Pancreas (tissue), 10 donors: ENCODE data around the gene SPOCK1. TPM values are rescaled to one million over a fixed set of nuclear protein-coding genes. Genes with fewer than 3 reads are reported as not detected.

Experiments
- ATAC-seq, 4 donors: fragments of 200-7000 bp; cut with Tn5 transposase; one replicate each; pipeline versions ENCODE4 v1.8.0 to v1.9.1; 2020; ENCODE audit warnings: mild to moderate bottlenecking in 4 of 4, moderate library complexity in 4 of 4
- DNase-seq, 6 donors: peaks; one replicate each; pipeline ENCODE4 v3.0.0-alpha.2; 2020
- FAIRE-seq: peaks from 2 replicates; lab custom pipeline; 2012; peaks lifted over from hg19 to GRCh38; lab: Jason Lieb, UNC
- H3K27ac ChIP-seq, 4 donors: fragments of 200-600 bp; sonication (generic); 1 replicate in 3 of 4; 2 replicates in 1 of 4; pipeline versions ENCODE4 v1.5.0 to v1.8.0; 2020
- H3K27me3 ChIP-seq, 4 donors: fragments of 200-600 bp; one replicate each; pipeline ENCODE4 v1.8.0; 2021
- H3K36me3 ChIP-seq, 3 donors: fragments of 200-600 bp; sonication (generic) in 1 of 3; one replicate each; pipeline versions ENCODE4 v1.5.0 to v1.8.0; 2020 to 2021
- H3K4me1 ChIP-seq, 3 donors: fragments of 200-600 bp; one replicate each; pipeline ENCODE4 v1.8.0; 2021
- H3K4me3 ChIP-seq, 4 donors: fragments of 200-600 bp; sonication (generic) in 2 of 4; one replicate each; pipeline versions ENCODE4 v1.5.0 to v1.8.0; 2020 to 2021
- H3K9me3 ChIP-seq, 4 donors: fragments of 200-600 bp; one replicate each; pipeline ENCODE4 v1.8.0; 2021
- WGBS, 2 donors: extraction: QIAGEN DNeasy Blood & Tissue Kit; methylation state at CpG; one replicate each; pipeline ENCODE4 v1.1.7; 2013; 5-methylcytosine and 5-hydroxymethylcytosine counted together
- intact Hi-C, 3 donors: fragments of 100-400 bp; cut with DNase I; formaldehyde crosslinking; loops; one replicate each; pipeline versions ENCODE4 v1.11.1 to v1.14.2; 2022
- polyA plus RNA-seq, 2 donors: library from polyadenylated mRNA; stranded (reverse); fragments of 200-250 nt; gene quantifications; one replicate each; pipeline ENCODE4 v1.2.3, GENCODE V29; 2013
- total RNA-seq, 6 donors: library from RNA; stranded (reverse); fragmentation: NEBNext Ultra II Directional in 4 of 6; extraction: Animal tissue kit (Norgen Biotek cat#: 25700) in 4 of 6; gene quantifications; one replicate each; pipeline versions ENCODE4 v1.2.1 to v1.2.4, GENCODE V29; 2021 to 2023
- TF ChIP-seq, protein P1 (sequence below), 4 donors: fragments of 200-600 bp; sonication (generic) in 3 of 4; IDR thresholded peaks; one replicate each; pipeline versions ENCODE4 v1.5.0 to v1.8.0; 2021; ENCODE audit warnings: antibody characterized with exemption in 4 of 4
- donor health status: healthy with polysubstance abuse.
- donor health status: DM: no; HTN: no; CAD: no; lungs with moderate emphysema.
- donor health status: DM: no; HTN: no; CAD: no.
- donor health status: control.
- donor health status: control.
- donor health status: Bipolar disorder and iron deficiency.
- donor health status: DM: yes; HTN: yes; CAD: no.
- donor health status: DM: no; HTN: no; CAD: no.
- donor health status: DM: no; HTN: no; CAD: no.
- donor health status: DM: yes; HTN: yes; CAD: no.

Gene SPOCK1
- total and polyA plus RNA-seq, 8 donors = 1.7 to 16.5 (median 5.3) TPM

- no peak overlapping the region for H3K4me3 ChIP-seq
- TF ChIP-seq, protein P1, sequence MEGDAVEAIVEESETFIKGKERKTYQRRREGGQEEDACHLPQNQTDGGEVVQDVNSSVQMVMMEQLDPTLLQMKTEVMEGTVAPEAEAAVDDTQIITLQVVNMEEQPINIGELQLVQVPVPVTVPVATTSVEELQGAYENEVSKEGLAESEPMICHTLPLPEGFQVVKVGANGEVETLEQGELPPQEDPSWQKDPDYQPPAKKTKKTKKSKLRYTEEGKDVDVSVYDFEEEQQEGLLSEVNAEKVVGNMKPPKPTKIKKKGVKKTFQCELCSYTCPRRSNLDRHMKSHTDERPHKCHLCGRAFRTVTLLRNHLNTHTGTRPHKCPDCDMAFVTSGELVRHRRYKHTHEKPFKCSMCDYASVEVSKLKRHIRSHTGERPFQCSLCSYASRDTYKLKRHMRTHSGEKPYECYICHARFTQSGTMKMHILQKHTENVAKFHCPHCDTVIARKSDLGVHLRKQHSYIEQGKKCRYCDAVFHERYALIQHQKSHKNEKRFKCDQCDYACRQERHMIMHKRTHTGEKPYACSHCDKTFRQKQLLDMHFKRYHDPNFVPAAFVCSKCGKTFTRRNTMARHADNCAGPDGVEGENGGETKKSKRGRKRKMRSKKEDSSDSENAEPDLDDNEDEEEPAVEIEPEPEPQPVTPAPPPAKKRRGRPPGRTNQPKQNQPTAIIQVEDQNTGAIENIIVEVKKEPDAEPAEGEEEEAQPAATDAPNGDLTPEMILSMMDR (IDR thresholded peaks at IDR 0.05) = no peak
- H3K27me3 ChIP-seq = no peaks in the 10 kb centered on the region
- no peaks in the 10 kb centered on the region for H3K36me3 ChIP-seq
- ATAC-seq (no peak), FAIRE-seq (no peak), DNase-seq (no peak)
- no peaks in the 10 kb centered on the region for H3K9me3 ChIP-seq
- no peaks in the 10 kb centered on the region for H3K4me1 ChIP-seq
- intact Hi-C loops = no loop called here
- H3K27ac ChIP-seq = no peak overlapping the region
These were observed 571.6 kb downstream of the SPOCK1 start for GRCh38 chr5:136927571-136927970.

DNA sequence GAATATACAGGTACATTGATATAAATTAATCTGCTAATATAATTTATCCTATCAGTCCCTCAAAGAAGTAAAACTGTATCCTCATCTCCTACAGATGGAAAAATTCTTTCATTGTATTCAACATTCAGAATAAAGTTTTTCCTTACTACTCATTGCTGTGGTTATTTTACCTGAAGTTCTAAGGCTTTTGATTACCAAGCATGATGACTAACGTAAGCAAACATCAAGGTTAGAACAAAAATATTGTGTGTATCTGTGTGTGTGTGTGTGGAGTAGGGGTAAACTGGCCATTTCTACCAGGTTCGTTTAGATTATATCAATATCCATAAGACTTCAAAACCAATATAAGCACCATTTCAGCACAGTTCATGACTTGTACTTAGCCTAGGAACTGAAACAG is 573.1 kb downstream of the SPOCK1 start:
- H3K27ac ChIP-seq = no peak overlapping the region
- no peak overlapping the region for H3K4me3 ChIP-seq
- no peaks in the 10 kb centered on the region for H3K4me1 ChIP-seq
- no peak for ATAC-seq
- intact Hi-C loops = no loop called here
- H3K27me3 ChIP-seq = no peaks in the 10 kb centered on the region
- TF ChIP-seq, protein P1 (IDR thresholded peaks at IDR 0.05) = no peak
- H3K9me3 ChIP-seq = no peaks in the 10 kb centered on the region
- 40 to 60% methylated on average over 2 of the region's 2 CpGs for WGBS, 2 donors
- no peaks in the 10 kb centered on the region for H3K36me3 ChIP-seq
- no peak for DNase-seq
- no peak for FAIRE-seq

Other genes starting within 250 kb of the SPOCK1 start
- 1 to 10 TPM; 1.8 to 4.7 (median 2.9) TPM for gene KLHL3, start 236.8 kb upstream of the SPOCK1 start, total RNA-seq
- gene KLHL3, start 236.8 kb upstream of the SPOCK1 start, polyA plus RNA-seq = 1 to 10 TPM; 3.4 to 6.6 TPM